ENCODE results near the gene DOCK3.
"Not testable (repeated sequence)": the region's sequence is repeated elsewhere in the genome, so short reads cannot be mapped to it uniquely, and the experiment has no call there.

DOCK3 gene

GRCh38 chr3:51224843-51225242, 550.1 kb downstream of the DOCK3 start:
- TF ChIP-seq CTCF (IDR thresholded peaks at IDR 0.05; ENCODE audit: extremely low read depth, missing control alignments) = no peak
- no peak for DNase-seq (ENCODE audit: low spot score)

DNA sequence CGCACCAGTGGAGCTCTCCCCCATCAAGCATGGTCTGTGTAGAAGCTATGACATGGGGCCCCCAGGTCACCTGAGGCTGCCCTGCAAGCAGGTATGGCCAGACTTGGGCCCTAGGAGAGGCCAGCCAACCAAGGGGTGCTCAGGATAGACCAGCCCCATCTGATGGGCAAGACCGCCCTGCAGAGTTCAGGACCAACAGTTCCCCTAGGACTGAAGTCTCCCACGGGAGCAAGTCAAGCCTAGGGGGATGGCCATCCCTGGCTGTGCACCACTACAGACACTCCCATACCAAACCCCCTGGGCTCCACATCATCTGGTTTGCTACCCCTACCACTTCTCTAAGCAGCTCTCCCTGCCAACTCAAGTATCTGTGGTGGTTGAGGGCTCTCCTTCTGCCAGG, 568.2 kb downstream of the DOCK3 start:
- no peak for TF ChIP-seq CTCF (IDR thresholded peaks at IDR 0.05; ENCODE audit: extremely low read depth, missing control alignments)
- DNase-seq (ENCODE audit: low spot score) = no peak

DNA sequence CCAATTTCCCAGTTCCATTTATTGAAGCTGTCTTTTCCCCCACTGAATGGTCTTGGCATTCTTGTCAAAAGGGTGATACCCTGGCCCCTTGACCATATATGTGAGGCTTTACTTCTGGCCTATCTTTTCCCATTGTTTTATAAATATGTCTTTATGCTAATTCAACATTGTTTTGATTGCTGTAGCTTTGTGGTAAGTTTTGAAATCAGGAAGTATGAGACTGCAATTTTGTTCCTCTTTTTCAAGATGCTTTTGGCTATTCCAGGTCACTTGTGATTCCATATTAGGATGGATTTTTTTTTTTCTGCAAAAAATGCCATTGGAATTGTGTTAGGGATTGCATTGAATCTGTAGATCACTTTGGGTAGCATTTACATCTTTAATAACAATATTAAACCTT, 569.2 kb downstream of the DOCK3 start:
- no peak for DNase-seq (ENCODE audit: low spot score)
- no peak for TF ChIP-seq CTCF (IDR thresholded peaks at IDR 0.05; ENCODE audit: extremely low read depth, missing control alignments)

DNA sequence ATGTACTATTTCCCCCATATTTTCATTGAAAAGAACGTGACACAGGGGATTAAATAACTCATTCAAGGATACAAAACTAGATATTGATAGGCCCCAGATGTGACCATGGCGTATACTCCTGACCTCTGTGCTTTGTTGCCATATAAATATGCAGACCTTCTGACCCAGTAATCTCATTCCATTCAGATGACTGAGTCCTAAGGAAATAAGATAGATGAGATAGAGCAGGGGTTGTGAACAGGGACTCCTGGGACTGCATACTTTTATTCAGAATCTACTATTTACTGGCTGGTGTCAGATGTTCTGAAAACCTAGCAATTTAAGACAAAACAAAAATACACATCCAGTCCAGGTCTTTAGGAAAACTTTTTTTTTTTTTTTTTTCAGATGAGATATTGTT, 571.1 kb downstream of the DOCK3 start:
- no peak for DNase-seq (ENCODE audit: low spot score)

DNA sequence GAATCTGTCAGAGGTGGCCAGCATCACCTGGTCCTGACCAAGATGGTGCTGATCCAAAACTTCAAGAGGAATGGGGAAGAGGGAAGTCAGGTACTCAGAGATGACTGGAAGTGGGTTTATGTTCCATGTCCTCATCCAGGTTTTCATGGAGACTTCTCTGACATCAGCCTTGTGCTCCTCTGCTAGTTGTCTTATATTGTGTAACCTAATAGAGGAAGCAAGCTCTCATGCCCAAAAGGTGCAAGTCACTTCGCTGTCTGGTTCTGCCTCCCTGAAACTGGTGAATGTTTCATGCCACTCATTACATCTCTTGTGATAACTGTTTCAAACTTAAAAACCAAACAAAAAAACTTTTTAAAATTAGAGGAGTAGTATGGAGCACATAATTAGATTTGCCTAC, 583.1 kb downstream of the DOCK3 start:
- no peak for DNase-seq (ENCODE audit: low spot score)
- TF ChIP-seq CTCF (IDR thresholded peaks at IDR 0.05; ENCODE audit: extremely low read depth, missing control alignments) = no peak

More for the DNA sequence above, 571.1 kb downstream of the DOCK3 start:
- TF ChIP-seq CTCF (IDR thresholded peaks at IDR 0.05; ENCODE audit: extremely low read depth, missing control alignments) = no peak

GRCh38 chr3:51264166-51264565, 589.4 kb downstream of the DOCK3 start:
- DNase-seq (ENCODE audit: low spot score) = not testable (repeated sequence)

DNA sequence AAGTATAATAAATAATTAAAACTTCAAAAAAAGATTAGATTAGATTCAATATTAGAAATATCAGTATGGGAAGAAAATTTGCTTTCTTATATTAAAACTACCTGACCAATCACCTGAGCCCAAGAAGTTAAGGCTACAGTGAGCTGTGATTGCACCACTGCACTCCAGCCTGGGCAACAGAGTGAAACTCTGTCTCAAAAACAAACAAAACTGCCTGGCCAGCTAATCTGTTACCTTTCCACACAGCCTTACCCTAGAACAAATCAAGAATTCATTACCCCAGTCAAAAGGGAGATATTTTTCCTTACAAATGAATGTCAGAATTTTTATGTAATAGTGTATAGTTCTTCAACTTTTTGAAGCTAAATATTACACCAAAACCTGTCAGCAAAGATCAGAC, 593.4 kb downstream of the DOCK3 start:
- no peak for DNase-seq (ENCODE audit: low spot score)
- no peak for TF ChIP-seq CTCF (IDR thresholded peaks at IDR 0.05; ENCODE audit: extremely low read depth, missing control alignments)

DNA sequence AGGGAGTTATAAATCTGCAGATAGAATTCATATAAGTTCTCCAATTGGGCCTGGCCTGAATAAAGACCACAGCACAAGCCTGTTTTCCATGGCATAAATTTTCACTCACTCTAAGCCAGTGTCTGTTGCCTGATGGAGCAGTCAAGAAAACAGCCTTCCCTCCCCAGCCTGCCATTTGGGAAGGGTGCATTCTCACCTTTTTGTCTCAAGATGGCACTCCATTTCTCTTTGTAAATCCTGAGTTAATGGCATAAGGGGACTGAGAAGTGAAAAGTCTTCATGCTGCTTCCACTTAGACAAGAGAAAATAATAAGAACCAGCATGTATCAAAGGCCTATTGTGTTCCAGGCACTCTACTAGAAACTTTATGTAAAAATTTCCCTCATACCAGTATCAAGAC, 594.7 kb downstream of the DOCK3 start:
- DNase-seq (ENCODE audit: low spot score) = no peak

More for the DNA sequence above, 594.7 kb downstream of the DOCK3 start:
- no peak for TF ChIP-seq CTCF (IDR thresholded peaks at IDR 0.05; ENCODE audit: extremely low read depth, missing control alignments)

Data from GM20000 (cell line).